ENCODE results near the gene C1orf87.

DNA sequence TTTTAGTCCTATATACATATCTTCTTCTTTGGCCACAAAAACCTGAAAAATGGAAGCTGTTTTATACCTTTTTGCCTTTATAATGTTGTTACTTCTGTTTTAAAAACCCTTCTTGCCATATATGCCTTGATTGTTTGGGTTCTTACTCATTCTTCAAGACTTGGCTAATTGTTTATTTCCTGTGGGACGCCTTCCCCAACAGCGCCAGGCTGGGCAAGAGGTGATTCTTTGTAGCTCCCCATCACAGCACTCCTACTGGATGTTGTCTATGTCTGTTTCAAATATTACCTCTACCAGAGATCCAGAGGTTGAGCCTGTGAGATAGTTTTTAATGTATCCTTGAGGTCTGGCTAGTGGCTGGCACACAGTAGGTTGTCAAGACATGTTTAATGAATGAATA lies 73.8 kb downstream of the C1orf87 start:
- no peak for TF ChIP-seq EZH2phosphoT487 (IDR thresholded peaks at IDR 0.05; ENCODE audit: borderline replicate concordance)
- no peak for TF ChIP-seq POLR2A (IDR thresholded peaks at IDR 0.05; ENCODE audit: borderline replicate concordance, extremely low read depth, insufficient read depth, insufficient read length)
- no peak for TF ChIP-seq REST (IDR thresholded peaks at IDR 0.05; ENCODE audit: low read depth)
- TF ChIP-seq EZH2 (IDR thresholded peaks at IDR 0.05) = no peak
- TF ChIP-seq, protein P1, sequence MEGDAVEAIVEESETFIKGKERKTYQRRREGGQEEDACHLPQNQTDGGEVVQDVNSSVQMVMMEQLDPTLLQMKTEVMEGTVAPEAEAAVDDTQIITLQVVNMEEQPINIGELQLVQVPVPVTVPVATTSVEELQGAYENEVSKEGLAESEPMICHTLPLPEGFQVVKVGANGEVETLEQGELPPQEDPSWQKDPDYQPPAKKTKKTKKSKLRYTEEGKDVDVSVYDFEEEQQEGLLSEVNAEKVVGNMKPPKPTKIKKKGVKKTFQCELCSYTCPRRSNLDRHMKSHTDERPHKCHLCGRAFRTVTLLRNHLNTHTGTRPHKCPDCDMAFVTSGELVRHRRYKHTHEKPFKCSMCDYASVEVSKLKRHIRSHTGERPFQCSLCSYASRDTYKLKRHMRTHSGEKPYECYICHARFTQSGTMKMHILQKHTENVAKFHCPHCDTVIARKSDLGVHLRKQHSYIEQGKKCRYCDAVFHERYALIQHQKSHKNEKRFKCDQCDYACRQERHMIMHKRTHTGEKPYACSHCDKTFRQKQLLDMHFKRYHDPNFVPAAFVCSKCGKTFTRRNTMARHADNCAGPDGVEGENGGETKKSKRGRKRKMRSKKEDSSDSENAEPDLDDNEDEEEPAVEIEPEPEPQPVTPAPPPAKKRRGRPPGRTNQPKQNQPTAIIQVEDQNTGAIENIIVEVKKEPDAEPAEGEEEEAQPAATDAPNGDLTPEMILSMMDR (IDR thresholded peaks at IDR 0.05 in 2 of 3, conservative IDR thresholded peaks at IDR 0.05 in 1 of 3; ENCODE audit: borderline replicate concordance in 1 of 3, insufficient read depth in 1 of 3, low read depth in 2 of 3, low read length in 2 of 3) = no peak
- TF ChIP-seq, protein P2, sequence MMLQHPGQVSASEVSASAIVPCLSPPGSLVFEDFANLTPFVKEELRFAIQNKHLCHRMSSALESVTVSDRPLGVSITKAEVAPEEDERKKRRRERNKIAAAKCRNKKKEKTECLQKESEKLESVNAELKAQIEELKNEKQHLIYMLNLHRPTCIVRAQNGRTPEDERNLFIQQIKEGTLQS (IDR thresholded peaks at IDR 0.05) = no peak
